Measurements from ENCODE around the gene XPNPEP3.

Gene XPNPEP3

DNA sequence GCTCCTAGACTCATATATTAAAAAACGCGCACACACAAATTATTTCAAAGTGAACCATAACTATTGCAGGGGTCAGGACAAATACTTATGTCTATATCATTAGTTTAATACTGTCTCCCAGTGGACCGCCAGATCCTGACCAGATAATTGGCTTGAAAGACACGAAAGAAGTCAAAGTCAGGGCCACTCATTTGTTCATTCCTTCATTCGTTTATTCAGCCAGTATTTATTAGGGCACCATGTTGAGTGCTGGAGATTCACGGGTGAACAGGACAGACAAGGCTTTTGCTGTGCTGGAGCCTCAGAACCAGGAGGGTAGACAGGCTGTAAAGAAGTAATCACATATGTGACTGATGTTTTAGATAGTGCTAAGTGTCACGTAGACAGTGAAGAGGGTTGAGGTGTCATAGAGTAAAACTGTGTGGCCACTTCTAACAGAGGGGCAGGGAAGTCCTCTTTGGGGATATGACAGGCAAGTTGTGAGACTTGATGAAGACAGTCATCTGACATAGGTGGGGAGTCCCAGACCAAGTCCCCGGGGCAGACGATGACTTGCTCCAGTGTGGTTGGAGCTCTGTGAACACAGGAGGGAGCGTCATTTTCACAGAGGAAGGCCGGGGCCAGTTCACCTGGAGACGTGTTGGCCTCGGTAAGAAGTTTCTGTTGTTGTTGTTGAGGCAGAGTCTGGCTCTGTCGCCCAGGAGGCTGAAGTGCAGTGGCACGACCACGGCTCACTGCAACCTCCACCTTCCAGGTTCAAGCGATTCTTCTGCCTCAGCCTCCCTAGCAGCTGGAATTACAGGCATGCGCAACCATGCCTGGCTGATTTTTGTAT, 120.1 kb downstream of the XPNPEP3 start:
- in situ Hi-C loops (cut with MboI; ENCODE audit: low sequenced_read_pairs), result no loop called here

DNA sequence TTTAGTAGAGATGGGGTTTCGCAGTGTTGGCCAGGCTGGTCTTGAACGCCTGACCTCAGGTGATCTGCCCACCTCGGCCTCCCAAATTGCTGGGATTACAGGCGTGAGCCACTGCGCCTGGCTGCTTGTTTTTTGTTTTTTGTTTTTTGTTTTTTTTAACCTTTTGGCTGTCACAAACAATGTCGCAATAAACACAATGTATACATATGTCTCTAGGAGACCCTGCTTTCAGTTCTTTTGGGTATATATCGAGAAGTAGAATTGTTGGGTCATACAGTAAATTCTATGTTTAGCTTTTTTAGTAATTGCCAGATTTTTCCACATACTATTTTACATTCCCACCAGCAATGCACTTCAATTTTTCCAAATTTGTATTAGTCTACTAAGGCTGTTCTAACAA, 122.2 kb downstream of the XPNPEP3 start:
- in situ Hi-C loops (cut with MboI; ENCODE audit: low sequenced_read_pairs), result no loop called here

GRCh38 chr22:40979871-40980270, 122.9 kb downstream of the XPNPEP3 start:
- in situ Hi-C loops (cut with MboI; ENCODE audit: low sequenced_read_pairs), result no loop called here

Data from HL-60/S4 (cell line).